HG03045 (cell line): ENCODE measurements around the gene GATAD2A.

ENCODE experiments used
- ATAC-seq: cut with Tn5 transposase; IDR thresholded peaks from one replicate; pipeline ENCODE4 v1.9.1; 2021; ENCODE audit warnings: mild to moderate bottlenecking, moderate library complexity; ENCODE audit not compliant: unreplicated experiment

The GATAD2A gene

DNA sequence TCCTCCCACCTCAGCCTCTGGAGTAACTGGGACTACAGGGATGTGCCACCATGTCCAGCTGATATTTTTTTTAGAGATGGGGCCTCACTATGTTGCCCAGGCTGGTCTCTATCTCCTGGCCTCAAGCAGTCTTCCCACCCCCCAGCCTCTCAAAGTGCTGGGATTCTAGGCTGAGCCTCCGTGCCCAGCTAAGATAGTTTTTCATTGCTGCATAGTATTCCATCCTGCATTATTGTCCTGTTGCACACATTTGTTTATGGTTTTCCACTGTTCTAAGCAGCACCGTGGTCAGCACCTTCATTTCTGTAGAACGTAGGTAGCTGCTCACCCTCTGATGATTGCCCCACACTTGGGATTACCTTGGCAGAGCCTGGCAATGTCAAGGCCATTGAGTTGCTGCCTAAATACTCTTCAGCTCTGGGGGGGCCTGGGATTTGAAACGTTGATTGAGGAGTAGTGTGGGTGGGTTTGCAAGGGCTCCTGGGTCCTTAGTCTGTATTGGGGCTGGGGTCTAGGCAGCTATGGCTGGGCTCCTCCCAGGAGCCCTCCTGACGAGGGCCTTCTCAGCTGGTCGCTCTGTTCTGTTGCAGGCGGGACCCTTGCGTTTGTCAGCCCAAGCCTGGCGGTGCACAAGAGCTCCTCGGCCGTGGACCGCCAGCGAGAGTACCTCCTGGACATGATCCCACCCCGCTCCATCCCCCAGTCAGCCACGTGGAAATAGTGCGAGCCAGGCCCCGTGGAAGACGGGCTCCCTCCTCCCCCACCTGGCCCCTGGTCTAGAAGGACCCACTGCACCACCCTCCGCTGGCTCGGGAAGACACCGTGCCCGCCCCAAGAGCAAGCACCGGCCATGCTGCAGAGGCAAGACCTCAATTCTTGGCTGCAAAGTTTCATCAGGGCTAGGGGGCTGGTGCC is 99.5 kb downstream of the GATAD2A start:
- ATAC-seq = no peak

DNA sequence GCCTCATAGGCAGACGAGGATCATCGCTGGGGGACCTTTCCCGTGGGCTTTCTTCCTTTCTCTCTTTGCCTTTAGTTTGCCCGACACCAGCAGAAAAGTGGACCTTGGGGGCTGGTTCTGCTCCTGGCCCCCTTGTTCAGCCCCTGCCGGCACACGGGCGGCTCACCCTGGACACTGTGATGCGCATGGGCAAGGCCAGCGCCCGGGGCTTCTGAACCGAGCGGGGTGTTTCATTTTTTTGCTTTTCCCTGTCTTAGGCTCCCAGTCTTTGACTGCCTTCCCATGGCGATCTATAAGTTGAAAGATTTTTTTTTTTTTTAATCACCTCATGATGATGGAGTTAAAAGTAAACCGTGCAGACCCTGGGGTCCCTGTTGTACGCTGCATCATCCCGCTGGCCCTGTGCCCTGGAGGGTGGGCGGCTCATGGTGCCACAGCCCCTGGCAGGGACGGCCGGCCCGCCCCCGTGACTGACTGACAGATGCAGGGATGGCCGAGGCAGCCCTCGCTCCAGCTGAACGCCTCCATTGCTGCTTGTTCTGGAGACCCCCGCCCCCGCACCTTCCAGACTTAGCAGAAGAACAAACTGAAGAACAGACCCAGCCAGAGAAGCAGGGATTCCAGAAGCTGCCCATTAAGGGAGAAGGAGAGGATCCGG is 100.3 kb downstream of the GATAD2A start:
- no peak for ATAC-seq

DNA sequence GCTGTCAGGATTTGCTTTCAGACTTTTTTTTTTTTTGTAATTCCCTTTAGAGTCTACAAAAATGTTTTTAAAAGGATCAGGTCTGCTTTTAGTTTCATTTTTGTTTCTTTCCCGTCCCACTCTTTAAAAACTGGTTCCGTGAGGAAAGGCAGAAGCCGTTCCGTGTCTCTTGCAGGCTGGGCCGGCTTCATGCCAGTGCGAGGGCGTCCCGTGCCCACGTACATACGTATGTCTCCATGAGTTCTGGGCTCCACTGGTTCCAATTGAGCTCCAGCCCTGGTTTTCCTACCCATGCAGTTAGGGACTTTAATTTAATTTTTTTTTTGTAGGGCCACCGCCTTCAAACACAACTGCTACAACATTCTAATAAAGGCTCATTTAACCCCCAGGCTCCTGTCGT is 101.1 kb downstream of the GATAD2A start:
- no peak for ATAC-seq

DNA sequence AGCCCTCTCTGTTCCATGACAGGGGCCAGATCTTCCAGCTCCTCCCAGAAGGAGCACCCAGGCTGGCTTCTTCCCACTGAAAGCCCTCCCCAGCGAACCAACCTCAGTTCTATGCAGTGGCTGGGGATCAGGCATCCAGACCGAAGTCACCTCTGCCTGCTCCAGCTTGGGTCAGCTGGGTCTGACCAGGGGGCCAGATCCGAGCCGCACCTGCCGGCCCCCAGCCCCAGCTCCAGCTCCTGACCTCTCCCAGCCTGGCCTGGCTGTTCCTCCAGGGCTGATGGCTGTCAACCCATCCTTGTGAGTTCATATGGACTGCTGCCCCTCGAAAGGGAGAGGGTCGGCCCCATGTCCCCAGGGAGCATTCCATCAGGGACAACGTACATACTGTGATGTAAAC is 101.9 kb downstream of the GATAD2A start:
- ATAC-seq = no peak

DNA sequence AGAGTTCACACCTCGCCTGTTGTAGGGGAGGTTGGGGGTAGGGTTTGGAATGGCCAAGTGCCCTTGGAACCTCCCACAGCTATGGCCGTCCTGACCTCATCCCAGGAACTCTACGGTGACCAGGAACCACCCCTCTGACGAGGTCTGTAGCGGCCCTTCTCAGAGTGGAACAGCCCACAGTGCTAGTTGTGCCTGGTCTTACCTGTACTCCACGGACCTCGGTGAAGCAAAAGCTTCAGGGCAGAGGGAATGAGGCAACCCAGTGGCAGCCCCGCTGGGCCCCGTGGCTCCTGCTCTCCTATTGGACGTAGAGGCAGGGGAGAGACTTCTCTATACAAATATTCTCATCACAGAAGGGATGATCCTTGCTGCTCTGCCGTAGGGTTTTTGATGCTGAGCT is 102.7 kb downstream of the GATAD2A start:
- no peak for ATAC-seq

DNA sequence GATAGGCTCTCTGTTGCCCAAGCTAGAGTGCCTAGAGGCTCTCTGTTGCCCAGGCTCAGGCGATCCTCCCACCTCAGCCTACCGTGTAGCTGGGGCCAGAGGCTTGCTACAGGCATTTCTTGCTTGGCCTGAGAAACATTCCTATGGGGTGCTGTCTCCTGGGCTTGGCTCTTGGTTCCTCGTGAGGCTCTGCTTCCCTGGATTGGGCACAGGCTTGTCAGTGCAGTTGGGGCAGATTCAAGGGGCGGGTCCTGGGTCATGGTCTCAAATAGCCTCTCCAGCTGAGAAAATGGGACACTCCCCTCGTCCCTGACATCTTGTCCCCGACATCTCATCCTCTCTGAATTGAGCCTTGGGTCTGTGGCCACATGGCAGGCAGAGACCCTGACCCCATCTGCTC is 105.0 kb downstream of the GATAD2A start:
- ATAC-seq = no peak

DNA sequence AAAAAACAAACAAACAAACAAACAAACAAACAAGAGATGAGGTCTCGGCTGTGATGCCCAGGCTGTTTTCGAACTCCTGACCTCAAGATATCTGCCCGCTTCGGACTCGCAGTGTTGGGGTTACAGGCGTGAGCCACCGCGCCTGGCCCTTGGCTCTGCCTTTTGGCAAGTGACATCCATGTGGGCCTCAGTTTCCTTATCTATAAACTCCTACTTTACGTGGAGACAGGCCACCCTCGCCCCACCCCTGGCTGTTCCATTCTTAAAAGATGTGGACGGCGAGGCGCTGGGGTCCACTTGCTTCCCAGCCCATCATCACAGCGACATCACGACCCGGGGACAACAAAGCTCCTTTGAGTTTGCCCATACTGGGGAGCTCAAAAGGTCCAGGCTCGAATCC is 108.2 kb downstream of the GATAD2A start:
- ATAC-seq = no peak

DNA sequence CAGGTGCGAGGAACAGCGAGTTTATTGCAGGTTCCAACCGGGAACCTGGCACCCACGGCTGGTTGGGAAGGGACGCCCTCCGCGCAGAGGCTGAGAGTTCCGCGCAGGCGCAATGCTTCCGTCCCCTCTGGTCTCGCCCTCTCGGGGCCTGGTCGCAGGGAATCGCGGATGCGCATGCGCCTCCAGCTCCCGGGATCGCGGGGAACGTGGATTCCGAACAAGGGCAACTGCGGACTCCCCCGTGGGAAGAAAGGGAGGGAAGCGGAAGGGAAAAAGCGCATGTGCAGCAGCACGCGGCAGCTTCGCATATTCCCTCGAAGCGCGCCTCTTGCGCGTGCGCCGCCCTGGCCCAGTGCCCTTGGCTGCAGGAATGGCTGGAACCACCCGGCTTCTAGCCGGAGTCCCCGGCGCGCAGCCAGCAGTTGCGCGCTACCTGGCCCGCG is 108.8 kb downstream of the GATAD2A start:
- no peak for ATAC-seq

DNA sequence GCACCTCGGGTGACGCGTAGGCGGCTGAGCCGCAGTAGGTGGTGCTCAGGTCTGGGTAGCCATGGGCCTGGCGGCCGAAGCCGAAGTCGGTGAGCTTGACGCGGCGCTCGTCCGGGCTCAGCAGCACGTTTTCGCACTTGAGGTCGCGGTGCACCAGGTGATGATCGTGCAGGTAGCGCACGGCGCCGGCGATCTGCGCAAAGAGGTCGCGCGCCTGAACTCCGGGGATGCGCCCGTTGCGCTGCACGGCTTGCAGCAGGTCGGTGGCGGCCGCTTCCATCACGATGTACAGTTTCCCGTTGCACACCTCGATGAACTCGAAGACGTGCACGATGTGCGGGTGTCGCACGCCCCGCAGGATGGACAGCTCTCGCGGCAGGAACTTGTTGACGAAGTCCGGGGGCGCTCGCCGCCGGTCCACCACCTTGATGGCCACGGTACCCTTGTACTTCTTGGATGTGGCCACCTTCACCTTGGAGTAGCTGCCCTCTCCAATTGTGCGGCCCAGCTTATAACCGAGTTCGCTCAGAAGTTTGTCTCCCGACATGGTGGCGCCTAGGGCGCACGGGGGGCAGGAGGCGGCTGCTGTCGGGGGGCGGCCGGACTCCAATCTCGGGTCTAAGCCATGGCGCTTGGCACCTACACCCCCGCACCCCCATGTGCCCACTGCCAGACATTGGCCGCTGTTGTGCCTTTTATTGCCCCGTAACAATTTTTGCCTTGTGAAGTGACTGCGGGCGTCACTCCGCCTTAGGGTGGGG is 109.6 kb downstream of the GATAD2A start, which contains the start of gene TSSK6:
Gene TSSK6 (minus strand): TSS at position 668 of the 761 bp plus-strand sequence. CDS start 121 bp downstream, at position 547.
- ATAC-seq = no peak

DNA sequence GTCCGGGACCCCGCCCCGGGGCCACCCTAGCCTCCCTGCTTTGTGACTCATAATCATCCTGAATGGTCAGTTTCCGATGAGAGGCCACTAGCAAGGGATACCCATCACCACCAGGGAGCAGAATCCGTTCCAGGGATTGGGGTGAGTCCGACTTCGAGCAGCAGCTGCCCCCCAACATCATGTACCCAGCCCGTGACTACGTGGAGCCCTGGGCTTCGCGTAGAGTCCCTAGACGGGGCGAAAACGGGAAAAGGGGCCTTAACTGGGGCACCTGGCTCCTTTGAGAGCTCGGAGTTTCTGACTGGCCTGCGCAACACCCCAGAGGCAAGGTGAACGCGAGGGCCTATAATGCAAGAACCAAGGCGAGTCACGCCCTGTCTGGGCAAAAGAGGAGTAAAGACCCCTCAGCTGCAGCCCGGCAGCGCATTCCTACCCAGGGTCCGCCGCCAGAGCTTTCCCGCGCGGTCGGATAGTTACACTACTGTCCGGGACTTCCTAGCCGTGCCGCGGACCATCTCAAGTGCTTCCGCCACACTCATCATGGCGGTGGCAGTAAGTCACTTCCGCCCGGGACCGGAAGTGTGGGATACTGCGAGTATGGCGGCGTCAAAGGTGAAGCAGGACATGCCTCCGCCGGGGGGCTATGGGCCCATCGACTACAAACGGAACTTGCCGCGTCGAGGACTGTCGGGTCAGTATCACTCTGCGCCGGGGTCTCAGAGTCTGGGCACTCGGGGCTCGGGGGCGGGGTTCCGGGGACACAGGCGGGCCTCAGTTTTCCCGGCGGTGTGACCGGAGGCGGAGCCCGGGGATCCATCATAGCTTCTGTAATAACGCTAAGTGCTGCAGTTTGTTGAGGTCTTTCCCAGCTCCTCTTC is 110.4 kb downstream of the GATAD2A start, which contains the start of gene NDUFA13:
Gene NDUFA13 (plus strand): TSS at position 584 of the 878 bp plus-strand sequence. CDS start 14 bp downstream, at position 598.
- peak; percentile 74 for ATAC-seq

DNA sequence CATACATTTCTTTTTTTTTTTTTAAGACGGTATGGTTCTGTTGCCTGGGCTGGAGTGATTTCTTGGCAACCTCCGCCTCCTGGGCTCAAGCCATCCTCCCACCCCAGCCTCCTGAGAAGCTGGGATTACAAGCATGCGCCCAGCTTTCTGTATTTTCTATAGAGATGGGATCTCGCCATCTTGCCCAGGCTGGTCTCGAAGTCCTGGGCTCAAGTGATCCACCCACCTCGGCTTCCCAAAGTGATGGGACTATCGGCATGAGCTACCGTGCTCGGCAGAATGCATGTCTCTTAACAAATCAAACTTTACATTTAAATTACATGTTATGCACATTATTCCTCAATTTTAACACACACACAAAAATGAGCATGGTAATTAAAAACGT is 111.8 kb downstream of the GATAD2A start:
- no peak for ATAC-seq

DNA sequence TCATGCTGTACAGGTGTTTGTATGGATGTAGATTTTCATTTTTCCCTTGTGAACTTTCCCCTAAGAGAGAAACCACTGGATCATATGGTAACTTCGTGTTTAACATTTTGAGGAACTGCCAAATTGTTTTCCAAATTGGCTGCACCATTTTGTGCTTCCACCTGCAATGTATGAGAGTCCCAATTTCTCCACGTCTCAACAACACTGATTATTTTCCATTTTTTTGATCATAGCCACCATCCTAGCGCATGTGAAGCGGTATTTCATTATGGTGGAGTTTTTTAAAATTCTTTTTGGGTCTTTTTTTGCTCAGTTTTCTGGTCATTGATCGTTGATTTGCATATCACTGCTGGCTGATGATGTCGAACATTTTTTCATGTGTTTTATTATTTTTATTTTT is 115.5 kb downstream of the GATAD2A start:
- no peak for ATAC-seq

DNA sequence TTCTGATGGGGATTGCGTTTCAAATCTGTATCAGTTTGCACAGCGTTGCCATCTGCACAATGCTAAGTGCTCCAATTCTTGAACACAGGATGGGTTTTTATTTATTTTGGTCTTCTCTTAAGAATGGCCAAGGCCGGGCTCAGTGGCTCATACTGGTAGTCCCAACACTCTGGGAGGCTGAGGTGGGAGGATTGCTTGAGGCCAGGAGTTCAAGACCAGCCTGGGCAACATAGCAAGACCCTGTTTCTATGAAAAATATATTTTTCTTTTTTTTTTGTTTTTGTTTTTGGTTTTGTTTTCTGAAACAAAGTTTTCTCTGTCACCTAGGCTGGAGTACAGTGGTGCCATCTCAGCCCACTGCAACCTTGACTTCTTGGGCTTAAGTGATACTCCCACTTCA is 117.7 kb downstream of the GATAD2A start:
- no peak for ATAC-seq

DNA sequence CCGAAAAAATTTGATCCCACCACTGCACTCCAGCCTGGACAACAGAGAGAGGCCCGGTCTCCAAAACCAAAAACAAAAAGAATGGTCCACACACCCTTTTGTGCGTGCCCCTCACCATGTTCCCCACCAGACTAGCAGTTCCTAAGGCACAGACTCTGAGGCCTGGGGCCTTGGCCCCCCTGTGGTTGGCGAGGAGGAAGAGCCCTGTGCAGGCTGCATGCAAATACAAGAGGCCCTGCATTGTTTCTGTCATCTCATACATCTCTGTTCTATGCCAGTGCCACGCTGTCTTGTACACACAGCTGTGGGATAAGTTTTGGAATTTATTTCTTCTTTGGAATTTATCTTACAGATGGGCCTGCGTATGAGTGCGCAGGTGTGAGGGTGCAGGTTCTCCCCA is 118.6 kb downstream of the GATAD2A start:
- ATAC-seq = no peak

DNA sequence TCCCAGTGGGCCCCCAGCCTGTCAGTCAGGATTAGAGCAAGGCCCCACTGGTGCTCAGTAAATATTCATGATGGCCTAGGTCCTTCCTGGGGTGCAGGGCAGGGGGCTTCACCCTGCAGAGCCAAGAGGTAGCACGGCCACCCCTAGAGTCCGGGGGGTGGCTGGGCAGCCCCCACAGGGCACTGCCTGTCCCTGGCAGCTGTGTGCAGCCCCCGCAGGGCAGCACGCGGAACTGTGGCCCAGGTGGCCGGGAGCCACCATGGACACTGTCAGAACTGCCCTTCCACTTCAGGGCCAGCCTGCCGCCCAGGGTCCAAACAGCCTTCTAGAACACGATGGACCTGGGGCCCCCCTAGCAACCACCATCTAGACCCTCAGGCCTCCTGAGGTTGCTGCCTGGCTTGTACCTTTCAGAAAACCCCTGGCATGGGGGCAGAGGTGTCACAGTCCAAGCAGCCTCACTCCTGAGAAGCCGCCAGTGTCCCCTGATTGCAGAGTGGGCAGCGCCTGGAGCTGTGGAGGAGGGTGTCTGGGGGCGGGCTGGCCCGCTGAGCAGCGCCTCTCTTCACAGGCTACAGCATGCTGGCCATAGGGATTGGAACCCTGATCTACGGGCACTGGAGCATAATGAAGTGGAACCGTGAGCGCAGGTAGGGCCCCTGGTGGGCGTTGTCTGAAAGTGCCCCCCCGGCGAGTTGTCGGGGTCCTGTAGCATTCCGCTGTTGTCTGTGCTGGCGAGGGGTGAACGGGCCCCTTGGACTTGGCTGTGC is 120.3 kb downstream of the GATAD2A start:
- no peak for ATAC-seq

DNA sequence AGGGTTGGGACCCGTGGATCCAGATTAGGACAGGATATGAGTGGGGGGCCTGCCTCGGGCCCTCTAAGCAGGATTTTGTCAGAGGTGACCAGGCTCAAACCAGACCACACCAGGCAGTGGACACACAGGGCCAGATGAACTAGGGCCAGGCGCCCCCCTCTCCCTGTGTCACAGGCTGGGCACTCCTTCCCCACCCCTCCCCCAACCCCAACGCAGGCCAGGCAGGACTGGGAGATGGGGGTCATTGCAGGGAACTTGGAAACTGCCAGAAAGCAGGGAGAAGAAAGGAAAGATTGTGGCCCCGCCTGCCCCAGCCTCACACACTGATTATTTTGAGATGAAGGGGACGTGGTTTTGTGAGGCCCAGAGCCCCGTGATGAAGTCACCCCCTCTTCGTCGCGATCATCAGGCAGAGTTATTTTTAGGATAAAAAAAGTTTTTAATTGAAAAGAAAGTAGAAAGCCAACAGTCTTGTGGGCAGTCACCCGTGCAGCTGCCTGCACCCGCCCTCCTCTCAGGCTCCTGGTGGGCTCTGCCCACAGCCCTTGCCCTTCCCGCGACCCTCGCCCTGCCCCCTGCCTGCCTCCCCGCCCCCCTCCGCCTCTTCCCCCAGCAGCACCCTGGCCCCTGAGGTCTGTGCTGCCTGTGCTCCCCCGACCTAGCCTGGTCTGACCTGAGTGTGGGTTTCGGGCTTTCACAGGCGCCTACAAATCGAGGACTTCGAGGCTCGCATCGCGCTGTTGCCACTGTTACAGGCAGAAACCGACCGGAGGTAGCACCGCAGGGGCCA is 121.3 kb downstream of the GATAD2A start:
- ATAC-seq = no peak

DNA sequence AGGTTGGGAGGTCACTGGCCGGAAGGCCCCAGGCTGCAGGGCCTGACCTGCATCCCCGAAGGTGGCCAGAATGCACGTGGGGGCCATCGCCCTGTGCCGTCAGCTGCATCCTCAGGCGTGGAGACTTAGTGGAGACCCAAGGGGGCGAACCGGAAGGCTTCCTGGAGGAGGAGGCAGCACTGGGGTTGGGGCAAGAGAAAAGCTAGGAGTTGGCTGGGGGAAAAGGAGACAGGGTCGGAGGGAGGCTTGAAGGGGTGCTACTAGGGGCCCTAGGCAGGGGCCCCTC is 121.8 kb downstream of the GATAD2A start:
- no peak for ATAC-seq

DNA sequence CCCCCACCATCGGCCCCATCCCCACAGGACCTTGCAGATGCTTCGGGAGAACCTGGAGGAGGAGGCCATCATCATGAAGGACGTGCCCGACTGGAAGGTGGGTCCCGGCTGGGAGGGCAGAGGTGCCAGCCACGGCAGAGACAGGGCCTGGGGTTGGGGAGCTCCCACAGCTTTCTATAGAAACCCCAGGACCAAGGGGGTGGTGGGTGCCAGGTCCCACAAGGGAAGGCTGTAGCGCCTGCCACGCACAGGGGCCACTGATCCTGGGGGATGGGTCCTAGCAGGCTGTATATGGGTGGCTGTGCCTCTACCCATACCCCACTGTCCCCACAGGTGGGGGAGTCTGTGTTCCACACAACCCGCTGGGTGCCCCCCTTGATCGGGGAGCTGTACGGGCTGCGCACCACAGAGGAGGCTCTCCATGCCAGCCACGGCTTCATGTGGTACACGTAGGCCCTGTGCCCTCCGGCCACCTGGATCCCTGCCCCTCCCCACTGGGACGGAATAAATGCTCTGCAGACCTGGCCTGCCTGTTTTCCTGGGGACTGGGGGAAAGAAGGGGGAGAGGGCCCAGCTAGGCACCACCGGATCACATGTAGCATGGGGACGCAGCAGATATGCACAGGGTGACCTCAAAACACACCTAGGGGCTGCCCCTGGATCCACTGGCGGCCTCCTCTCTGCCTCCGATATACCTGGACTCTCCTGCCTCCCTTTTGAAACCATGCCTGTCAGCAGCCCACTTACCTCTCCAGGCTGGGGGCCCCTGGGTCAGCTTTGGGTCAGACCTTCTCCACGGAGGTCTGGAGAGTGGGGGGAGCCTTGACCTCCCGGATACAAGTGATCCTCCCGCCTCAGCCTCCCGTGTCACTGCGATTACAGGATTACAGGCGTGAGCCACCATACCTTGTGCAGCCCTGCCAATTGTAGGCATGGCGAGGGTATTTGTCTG is 122.5 kb downstream of the GATAD2A start:
- no peak for ATAC-seq
